Fibroblast of skin of left quadriceps (primary cell): Measurements from ENCODE around the gene PSME4.

Source experiments
- DNase-seq, 2 experiments: peaks; one replicate each; pipeline ENCODE4 v3.0.0-alpha.2; 2013; ENCODE audit warnings: low read depth in 2 of 2

The PSME4 gene, protein sequence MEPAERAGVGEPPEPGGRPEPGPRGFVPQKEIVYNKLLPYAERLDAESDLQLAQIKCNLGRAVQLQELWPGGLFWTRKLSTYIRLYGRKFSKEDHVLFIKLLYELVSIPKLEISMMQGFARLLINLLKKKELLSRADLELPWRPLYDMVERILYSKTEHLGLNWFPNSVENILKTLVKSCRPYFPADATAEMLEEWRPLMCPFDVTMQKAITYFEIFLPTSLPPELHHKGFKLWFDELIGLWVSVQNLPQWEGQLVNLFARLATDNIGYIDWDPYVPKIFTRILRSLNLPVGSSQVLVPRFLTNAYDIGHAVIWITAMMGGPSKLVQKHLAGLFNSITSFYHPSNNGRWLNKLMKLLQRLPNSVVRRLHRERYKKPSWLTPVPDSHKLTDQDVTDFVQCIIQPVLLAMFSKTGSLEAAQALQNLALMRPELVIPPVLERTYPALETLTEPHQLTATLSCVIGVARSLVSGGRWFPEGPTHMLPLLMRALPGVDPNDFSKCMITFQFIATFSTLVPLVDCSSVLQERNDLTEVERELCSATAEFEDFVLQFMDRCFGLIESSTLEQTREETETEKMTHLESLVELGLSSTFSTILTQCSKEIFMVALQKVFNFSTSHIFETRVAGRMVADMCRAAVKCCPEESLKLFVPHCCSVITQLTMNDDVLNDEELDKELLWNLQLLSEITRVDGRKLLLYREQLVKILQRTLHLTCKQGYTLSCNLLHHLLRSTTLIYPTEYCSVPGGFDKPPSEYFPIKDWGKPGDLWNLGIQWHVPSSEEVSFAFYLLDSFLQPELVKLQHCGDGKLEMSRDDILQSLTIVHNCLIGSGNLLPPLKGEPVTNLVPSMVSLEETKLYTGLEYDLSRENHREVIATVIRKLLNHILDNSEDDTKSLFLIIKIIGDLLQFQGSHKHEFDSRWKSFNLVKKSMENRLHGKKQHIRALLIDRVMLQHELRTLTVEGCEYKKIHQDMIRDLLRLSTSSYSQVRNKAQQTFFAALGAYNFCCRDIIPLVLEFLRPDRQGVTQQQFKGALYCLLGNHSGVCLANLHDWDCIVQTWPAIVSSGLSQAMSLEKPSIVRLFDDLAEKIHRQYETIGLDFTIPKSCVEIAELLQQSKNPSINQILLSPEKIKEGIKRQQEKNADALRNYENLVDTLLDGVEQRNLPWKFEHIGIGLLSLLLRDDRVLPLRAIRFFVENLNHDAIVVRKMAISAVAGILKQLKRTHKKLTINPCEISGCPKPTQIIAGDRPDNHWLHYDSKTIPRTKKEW (N-terminal part only)

DNA sequence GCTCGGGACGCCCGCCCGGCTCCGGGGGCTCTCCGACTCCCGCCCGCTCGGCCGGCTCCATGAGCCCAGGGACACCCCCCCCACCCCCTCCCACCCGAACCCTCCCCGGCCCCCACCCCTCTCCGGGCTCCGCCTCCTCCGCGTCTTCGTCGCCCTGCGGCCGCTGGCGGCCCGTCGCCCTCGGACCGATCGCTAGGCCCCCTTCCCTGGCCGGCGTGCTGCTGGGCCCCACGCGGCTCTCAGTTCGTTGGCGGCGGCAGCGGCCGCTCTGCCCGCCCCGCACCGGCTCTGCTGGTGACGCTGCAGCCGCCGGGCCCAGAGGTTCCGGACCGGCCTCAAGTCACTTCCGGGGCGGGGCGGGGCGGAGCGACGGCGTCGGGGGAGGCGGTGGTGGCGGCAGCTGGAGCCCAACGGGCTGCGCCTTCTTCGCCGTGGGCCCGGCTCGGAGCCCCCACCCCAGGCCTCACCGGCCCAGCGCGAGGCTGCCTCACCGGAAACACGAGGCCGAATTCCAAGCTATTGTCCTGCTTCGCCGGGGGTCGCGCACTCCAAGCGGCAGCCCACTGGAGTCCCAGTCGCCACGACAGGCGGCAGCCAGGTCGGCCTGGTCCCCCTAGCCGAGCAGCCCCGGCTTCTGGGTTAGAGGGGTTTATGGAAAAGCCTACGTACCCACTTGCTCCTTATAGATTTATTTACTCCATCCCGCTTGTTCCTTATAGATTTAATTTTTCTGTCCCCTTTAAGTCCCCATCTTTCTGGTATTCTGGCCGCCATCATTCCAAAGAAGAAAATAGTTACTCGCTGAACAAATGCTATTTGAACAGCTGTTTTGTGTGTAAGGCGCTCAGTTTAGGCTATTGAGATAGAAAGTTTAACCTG lies at the start of gene PSME4:
PSME4 (minus strand) TSS at position 270 of the 879 bp plus-strand sequence; CDS start at position 61, 209 bp downstream.
- DNase-seq = peak; percentile 72 to 78

DNA sequence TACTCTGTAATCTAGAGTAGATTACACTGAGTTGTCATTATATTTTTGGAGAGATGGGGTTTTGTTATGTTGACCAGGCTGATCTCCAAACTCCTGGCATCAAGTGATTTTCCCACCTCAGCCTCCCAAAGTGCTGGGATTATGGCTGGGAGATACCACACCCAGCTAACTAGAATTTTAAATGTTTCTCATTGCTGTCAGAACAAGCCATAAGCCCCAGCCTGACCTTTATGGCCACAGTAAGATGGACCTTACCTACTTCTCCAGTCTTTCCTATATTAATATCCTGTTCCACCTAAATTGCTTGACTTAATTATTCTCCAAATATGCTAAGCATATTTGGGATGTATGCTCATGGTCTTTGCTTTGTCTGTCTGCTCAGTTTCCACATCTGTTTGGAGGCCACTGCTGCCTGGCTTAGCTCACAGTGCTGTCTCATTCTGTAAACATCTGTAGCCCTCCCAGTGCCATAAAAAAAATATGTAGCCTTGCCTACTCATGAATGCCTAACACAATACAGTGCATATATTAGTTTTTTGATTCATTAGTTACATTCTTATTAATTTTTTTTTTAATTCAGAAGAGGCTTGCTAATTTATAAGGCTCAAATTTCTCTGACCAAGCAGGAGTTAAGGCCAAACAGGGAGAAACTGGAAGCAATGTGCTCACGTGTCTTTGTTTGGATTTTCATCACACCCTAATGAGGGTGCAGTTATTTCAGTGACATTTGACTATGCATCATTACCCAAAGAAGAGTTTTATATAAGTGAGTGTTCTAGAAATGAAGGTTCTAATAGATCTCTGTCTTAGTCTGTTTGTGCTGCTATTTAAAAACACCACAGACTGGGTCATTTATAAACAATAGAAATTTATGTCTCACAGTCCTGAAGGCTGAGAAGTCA lies 45.3 kb upstream of the PSME4 start:
- peak; percentile 72 to 74 for DNase-seq

DNA sequence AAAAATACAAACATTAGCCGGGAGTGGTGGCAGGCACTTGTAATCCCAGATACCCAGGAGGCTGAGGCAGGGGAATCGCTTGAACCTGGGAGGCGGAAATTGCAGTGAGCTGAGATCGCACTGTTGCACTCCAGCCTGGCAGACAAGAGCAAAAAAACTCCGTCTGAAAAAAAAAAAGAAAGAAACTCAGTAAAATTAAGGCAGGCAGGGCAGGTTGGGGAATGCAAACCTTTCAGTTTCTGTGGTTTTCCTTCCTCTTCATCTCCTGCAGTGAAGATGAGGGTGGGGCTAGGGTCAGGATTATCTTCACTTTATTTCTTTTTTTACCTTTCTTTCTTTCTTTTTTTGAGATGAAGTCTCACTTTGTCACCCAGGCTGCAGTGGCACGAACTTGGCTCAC lies 43.2 kb upstream of the PSME4 start:
- no peak for DNase-seq

DNA sequence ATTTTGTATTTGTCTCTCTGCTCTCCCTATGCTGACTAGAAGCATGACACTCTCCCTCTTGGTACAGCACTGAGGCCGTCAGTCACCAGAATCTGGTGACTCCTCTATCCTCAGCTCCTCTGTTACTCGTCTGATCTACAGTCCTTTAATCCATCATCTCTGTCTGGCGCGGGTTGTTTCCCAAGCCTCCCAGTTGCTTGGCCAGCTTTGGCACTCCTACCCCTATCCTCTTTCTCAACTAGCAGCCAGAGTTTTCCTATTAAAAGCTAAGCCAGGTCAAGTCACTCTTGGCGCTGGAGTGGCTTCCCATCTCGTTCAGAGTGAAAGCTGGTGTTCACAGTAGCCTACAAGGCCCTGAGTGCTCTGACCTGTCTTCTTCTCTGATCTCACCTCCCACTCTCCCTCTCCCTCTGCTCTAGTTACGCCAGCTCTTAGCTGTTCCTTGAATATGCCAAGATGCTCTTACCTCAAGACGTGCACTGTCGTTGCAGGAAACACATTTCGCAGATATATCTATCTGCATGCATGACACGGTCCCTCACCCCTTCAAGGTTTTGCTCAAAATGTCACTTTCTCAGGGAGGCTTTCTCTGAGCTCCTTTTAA lies 41.8 kb upstream of the PSME4 start:
- DNase-seq = no peak

DNA sequence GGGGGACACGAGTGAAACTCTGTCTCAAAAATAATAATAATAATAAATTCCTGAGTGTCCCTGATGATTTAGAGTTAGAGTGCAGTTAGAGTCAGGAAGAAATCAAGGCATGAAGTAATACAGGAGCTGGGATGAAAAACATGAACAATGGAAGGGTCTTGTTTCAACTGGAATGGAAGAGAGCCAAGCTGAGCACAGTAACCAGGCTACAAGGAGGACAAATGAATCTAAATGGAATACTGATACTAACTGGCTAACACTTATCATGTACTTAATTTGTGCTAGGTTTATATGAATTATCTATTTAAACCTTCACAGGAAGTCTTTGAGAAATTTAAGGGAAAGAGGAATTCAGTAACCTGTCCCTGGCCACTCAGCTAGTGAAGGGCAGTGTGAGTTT lies 38.8 kb upstream of the PSME4 start:
- no peak for DNase-seq

DNA sequence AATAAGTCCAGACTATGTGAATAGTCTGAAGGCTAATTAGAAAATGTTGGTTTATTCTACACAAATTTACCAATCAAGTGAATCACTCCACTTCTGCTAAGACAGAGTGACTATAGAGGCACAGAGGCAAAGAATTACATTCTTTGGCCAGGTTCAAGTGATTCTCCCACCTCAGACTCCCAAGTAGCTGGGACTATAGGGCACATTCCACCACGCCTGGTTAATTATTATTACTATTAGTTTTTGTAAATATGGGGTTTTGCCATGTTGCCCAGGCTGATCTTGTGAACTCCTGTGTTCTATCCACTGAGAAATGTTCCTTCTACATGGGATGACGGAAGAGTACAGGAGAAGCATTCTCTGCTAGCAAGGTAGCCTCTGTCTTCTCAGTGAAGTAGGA lies 37.6 kb upstream of the PSME4 start:
- no peak for DNase-seq

DNA sequence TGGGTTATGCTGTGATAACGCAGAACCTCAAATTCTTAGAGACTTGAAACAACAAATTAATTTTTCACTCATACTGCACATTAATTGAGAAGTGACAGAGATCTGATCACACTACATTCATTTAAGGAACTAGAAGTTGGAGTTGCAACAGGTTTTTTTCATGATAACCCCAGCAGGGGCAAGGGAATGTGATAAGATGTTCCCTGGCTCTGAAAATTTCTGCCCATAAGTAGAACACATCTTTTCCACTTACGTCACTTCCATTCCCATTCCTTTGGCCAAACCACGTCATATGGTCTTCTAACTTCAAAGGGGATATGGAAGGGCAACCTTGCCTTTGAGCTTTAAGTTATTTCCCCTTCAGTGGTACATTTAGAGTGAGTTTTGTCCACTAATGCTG lies 29.7 kb upstream of the PSME4 start:
- DNase-seq = no peak

DNA sequence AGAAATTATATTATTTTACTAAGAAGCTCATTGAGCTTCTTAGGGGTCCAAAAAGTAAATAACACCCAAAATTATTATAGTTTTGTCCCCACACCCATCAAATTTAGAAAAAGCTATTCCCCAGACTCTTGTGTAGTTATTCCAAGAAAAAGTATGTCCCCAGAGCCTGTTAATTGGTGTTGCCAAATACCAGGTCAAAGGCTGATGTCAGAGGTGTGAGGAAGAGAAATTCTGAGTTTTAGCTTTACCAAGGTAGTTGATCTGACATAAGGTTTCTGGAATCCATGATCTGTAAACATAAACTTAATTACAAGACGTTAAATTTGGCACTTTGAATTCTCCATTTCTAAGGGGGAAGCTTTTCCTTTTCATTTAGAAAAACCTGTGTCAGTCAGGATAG lies 29.3 kb upstream of the PSME4 start:
- no peak for DNase-seq

DNA sequence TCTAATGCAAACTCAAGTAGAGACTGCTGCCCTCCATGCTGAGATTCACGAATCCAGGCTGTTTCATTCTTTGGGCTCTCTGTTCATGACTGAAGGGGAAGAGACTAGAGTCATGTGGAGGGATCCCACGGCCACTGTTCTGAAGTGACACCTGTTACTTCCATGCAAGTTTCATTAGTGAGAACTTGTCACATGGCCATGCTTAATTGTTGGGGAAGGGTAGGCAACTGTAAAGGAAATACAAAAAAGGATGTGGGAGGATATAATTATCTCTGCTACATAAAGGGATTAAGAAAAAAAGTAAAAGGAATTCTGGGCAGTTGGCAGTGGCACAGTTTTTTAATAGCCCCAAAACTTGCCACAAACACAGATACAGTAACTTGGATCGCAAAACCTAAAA lies 28.0 kb upstream of the PSME4 start:
- DNase-seq = no peak

DNA sequence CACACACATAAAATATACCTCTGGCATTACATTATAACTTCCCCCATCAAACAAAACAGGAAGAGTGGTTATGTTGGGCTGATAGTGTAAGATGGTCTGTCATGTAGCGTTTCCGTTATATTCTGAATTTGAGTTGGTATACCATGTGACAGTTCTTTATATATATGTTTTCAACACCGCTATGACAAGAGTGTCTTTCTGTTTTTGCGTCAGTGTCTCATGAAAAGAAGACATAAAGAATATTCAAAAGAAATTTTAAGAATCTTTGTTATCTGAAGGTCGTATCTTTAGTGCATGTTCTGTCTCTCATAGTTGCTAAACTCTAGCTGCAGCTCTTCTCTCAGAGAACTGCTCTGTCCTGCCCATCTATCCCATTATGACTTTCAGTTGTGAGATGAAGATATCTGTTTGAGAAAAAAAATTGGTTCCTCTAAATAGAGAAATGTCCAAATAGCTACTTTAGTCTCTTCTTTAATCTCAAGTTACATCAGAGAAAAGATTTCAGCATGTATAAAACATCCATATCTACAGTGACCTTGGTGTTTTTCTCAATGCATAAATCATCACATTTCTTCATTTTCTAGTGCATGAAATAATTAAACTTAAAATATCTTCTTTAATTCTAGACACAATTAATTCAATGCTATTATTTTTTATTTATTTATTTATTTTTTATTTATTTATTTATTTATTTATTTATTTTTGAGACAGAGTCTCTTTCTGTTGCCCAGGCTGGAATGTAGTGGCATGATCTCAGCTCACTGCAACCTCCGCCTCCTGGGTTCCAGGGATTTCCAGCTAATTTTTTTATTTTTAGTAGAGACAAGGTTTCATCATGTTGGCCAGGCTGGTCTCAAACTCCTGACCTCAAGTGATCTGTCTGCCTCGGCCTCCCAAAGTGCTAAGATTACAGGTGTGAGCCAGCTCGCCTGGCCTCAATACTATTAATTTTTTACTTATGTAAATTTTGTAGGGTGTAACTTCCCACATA lies 24.3 kb upstream of the PSME4 start:
- DNase-seq = no peak

DNA sequence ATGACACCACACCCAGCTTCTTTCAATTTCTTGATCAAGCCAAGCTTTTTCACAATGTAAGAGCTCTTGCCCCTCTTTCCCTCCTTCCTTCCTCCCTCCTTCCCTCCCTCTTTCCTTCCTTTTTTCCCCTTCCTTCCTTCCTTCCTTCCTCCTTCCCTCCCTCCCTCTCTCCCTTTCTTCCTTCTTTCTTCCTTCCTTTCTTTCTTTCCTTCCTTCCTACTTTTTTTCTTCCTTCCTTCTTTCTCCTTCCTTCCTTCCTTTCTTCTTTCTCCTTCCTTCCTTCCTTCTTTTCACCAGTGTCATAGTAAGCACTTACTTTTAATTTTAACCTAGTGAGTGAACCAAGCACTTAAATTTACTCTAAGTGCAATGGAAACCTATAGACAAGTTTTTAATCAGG lies 21.2 kb upstream of the PSME4 start:
- no peak for DNase-seq

DNA sequence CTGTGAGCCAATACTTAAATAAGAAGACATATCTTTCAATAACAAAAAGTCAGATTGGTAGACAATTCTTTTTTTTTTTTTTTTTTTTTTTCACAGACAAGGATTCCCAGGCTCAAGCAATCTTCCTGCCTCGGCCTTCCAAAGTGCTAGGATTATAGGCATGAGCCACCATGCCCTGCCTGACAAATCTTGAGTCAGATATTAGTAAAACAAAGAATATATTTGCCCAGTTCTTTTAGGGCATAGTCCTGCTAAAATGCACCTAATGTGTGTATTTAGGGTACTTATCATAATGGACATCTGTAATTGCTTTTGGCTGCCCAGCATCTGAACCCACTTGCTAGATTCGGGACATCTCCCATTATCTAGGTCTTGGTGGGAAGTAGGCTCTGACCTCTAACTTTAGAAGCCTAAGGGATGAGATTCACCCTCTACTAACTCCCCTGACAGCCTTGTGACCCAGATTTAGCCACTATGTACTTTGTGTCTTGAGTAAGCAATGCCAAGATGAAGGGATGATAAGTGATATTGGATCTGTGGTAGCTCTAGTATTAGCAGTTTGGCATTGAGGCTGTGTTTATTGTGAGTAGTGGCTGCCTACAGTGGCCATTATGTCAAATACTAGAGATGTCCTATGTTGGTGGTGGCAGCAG lies 18.5 kb upstream of the PSME4 start:
- DNase-seq = no peak

DNA sequence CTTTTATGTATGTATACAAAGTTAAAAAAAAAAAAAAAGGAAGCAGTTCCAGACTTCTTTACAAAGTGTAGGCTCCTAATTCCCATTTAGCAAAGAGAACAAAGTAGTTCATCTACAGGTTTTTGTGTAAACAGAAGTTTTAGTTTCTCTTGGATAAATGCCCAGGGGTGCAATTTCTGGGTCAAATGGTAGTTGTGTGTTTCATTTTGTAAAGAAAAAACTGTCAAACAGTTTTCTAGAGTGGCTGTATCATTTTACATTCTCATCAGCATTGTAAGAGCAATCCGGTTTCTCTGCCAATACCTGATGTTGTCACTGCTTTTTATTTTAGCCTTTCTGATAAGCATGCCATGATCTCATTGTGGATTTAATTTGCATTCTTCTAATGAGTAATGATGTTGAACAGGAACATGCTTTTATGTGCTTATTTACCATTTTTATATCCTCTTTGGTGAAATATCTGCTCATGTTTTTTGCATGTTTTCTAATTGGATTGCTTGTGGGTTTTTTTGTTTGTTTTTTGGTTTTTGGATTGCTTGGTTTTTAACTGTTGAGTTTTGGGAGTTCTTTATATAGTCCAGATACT lies 16.6 kb upstream of the PSME4 start:
- no peak for DNase-seq

DNA sequence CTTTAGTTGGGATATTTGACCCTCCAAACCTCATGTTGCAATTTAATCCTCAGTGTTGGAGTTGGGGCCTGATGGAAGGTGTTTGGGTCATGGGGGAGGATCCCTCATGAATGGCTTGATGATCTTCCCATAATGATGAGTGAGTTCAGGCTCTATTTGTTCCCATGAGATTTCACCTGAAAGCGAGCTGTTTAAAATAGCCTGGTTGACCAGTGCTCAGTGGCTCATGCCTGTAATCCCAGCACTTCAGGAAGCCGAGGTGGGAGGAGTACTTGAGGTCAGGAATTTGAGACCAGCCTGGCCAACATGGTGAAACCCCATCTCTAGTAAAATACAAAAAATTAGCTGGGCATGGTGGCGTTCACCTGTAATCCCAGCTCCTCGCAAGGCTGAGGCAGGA lies 14.9 kb upstream of the PSME4 start:
- DNase-seq = no peak

DNA sequence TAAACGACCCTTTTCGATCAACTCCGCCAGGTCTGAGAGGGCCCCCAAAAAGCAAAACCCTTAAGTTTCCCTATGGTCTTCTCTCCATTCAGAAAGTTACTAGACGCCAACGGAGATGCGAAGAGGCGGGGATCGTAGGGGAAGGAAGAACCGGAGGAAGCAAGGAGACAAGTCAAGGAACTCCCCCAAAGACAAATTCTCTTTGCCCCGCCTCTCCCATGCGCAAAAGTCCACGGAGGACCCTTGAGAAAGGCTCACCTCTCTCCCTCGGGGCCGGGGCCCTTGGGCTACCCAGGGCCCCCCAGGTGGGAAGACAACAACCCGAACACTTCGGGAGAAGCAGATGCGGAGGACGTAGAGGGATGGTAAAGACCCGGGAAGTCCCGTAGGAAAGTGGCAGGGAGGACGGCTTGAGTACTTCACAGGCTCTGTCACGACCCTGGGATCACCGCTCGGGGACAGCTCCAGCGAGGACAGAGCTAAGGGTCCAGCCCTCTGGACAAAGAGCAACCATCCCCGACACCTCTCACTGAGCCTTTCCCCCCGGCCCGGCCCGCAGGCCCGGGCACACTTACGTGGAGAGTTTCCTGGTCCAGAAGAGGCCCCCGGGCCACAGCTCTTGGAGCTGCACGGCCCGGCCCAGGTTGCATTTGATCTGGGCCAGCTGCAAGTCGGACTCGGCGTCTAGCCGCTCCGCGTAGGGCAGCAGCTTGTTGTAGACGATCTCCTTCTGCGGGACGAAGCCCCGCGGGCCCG lies 647 bp downstream of the PSME4 start:
- no peak for DNase-seq

DNA sequence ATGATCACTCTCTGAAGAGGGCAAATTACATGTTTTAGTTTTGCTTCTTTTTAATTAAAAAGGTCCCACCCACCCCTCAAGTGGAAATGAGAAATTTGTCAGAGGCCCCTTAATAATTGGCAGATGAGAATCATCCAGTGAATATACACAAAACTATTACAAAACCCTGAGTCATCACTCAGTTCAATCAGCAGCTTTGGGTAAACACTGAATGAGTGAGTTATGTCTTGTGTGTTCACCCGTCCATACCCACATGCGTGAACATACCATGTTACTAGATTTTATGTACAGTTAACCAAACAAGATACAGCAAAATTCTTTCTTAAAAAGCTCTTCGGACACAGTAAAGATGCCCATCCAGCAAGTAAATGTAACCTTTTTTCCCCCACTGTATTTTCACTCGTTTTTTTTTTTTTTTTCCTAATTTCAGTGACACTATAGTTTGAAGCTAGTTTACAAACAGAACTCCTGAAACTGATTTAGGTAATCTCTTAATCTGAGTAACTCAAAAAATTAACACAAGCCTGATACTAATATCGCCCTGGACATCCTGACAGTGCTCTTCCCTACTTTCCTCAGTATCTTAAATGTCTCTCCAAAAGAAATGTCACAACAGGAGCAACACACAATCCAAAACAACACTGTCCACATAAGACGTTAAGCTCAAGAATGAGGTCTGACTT lies 1.4 kb downstream of the PSME4 start:
- DNase-seq = peak; percentile 62 to 65
